GM23338 (cell line): Measurements from ENCODE around the gene KCTD1.

Experiments used
- CREB1 ChIP-seq: fragments of 250-450 bp; sonication (Bioruptor Pico); IDR thresholded peaks from 2 replicates; pipeline ENCODE4 v1.5.0; 2020; ENCODE audit warnings: low read depth, mild to moderate bottlenecking, moderate library complexity
- CTCF ChIP-seq, 2 experiments: fragments of 200-600 bp in 1 of 2; sonication (generic) in 1 of 2; conservative IDR thresholded peaks; 2 replicates each; pipeline versions ENCODE4 v1.5.1 to v1.6.1; 2016 to 2017; ENCODE audit warnings: antibody characterized with exemption in 2 of 2, low read depth in 2 of 2, mild to moderate bottlenecking in 2 of 2, moderate library complexity in 1 of 2
- ETS1 ChIP-seq: IDR thresholded peaks from 2 replicates; pipeline ENCODE4 v1.6.1; 2016; ENCODE audit warnings: antibody characterized with exemption
- EZH2 ChIP-seq: fragments of 200-600 bp; sonication (generic); IDR thresholded peaks from one replicate; pipeline ENCODE4 v1.8.0; 2017; ENCODE audit warnings: antibody characterized with exemption, mild to moderate bottlenecking, low read depth; ENCODE audit not compliant: unreplicated experiment
- EZH2phosphoT487 ChIP-seq: fragments of 200-600 bp; sonication (generic); IDR thresholded peaks from one replicate; pipeline ENCODE4 v1.8.1; 2018; ENCODE audit warnings: antibody characterized with exemption; ENCODE audit not compliant: unreplicated experiment
- JUNB ChIP-seq: IDR thresholded peaks from one replicate; pipeline ENCODE4 v1.6.1; 2016; ENCODE audit warnings: antibody characterized with exemption; ENCODE audit not compliant: unreplicated experiment
- POLR2AphosphoS5 ChIP-seq: IDR thresholded peaks from 2 replicates; pipeline ENCODE4 v1.6.1; 2016; ENCODE audit warnings: antibody characterized with exemption, low read depth
- REST ChIP-seq: IDR thresholded peaks from one replicate; pipeline ENCODE4 v1.6.1; 2018; ENCODE audit warnings: antibody characterized with exemption; ENCODE audit not compliant: unreplicated experiment
- STAT1 ChIP-seq: IDR thresholded peaks from one replicate; pipeline ENCODE4 v1.6.1; 2016; ENCODE audit warnings: antibody characterized with exemption; ENCODE audit not compliant: unreplicated experiment
- ZNF114 ChIP-seq: fragments of 250-450 bp; sonication (Bioruptor Pico); IDR thresholded peaks from 2 replicates; pipeline ENCODE4 v1.5.0; 2020; ENCODE audit warnings: mild to moderate bottlenecking, moderate library complexity
- ZNF331 ChIP-seq: fragments of 250-450 bp; sonication (Bioruptor Pico); IDR thresholded peaks from 2 replicates; pipeline ENCODE4 v1.5.0; 2020; ENCODE audit warnings: low read depth, mild to moderate bottlenecking, moderate library complexity

GRCh38 chr18:26545335-26546123 lies 2.8 kb downstream of the KCTD1 start:
- TF ChIP-seq EZH2 (no peak), POLR2AphosphoS5 (no peak), CTCF (conservative IDR thresholded peaks at IDR 0.05; ENCODE audit: low read depth in 2 of 2) (no peak), REST (no peak), EZH2phosphoT487 (no peak), ZNF331 (CRISPR knock-in tag) (no peak), ZNF114 (CRISPR knock-in tag) (no peak), JUNB (no peak), ETS1 (no peak), CREB1 (CRISPR knock-in tag) (no peak), STAT1 (no peak)
